WTC11 (cell line): ENCODE measurements around the gene ARSJ. TPM values are rescaled to one million over a fixed set of nuclear protein-coding genes. Genes with fewer than 3 reads are reported as not detected.

ENCODE experiments used
- ATAC-seq: fragments of 200-7000 bp; cut with Tn5 transposase; 2 replicates; pipeline ENCODE4 v1.10.0; 2021; ENCODE audit warnings: mild to moderate bottlenecking, moderate library complexity
- CTCF ChIA-PET: fragments of 300-600 bp; sonication (Branson Sonifier 250); formaldehyde crosslinking; loops from one replicate; lab custom pipeline; 2021; ENCODE audit warnings: antibody characterized with exemption; lab: Charles Lee
- POLR2A ChIA-PET: fragments of 350-600 bp; sonication (Branson Sonifier 250); formaldehyde crosslinking; loops from one replicate; lab custom pipeline; 2021; ENCODE audit warnings: antibody characterized with exemption; lab: Charles Lee
- DNase-seq: peaks from one replicate; pipeline ENCODE4 v3.0.0; 2021; ENCODE audit warnings: low spot score
- H3K27ac Mint-ChIP-seq: 2 replicates; pipeline ENCODE4 v1.8.0; 2021; ENCODE audit warnings: mixed read lengths
- H3K27me3 Mint-ChIP-seq: 2 replicates; pipeline ENCODE4 v1.8.0; 2021; ENCODE audit warnings: low read depth, mild to moderate bottlenecking, moderate library complexity, mixed read lengths
- H3K36me3 Mint-ChIP-seq: 2 replicates; pipeline ENCODE4 v1.8.0; 2021; ENCODE audit warnings: mixed read lengths
- H3K4me1 Mint-ChIP-seq: 2 replicates; pipeline ENCODE4 v1.8.0; 2022; ENCODE audit warnings: mixed read lengths
- H3K4me3 Mint-ChIP-seq: 2 replicates; pipeline ENCODE4 v1.8.0; 2021; ENCODE audit warnings: mild to moderate bottlenecking, moderate library complexity, mixed read lengths
- H3K9me3 Mint-ChIP-seq: 2 replicates; pipeline ENCODE4 v1.8.0; 2021; ENCODE audit warnings: mixed read lengths
- AR ChIP-seq: fragments of 250-450 bp; sonication (Bioruptor Pico); IDR thresholded peaks from 2 replicates; pipeline ENCODE4 v1.9.0; 2021; ENCODE audit warnings: mild to moderate bottlenecking
- CTCF ChIP-seq: fragments of 200-600 bp; IDR thresholded peaks from 2 replicates; pipeline ENCODE4 v1.8.0; 2022; ENCODE audit warnings: antibody characterized with exemption
- NR1H2 ChIP-seq: sonication (generic); formaldehyde crosslinking; IDR thresholded peaks from 2 replicates; pipeline ENCODE4 v1.9.0; 2021; ENCODE audit warnings: mild to moderate bottlenecking, moderate library complexity, missing genetic modification reagents
- OVOL2 ChIP-seq: fragments of 250-450 bp; sonication (Bioruptor Pico); IDR thresholded peaks from 2 replicates; pipeline ENCODE4 v1.9.0; 2021; ENCODE audit warnings: mild to moderate bottlenecking, borderline replicate concordance
- ZBTB21 ChIP-seq: sonication (generic); formaldehyde crosslinking; IDR thresholded peaks from 2 replicates; pipeline ENCODE4 v1.8.1; 2023; ENCODE audit warnings: mild to moderate bottlenecking, missing genetic modification reagents, borderline replicate concordance
- ZNF219 ChIP-seq: sonication (generic); formaldehyde crosslinking; IDR thresholded peaks from 2 replicates; pipeline ENCODE4 v1.8.0; 2023; ENCODE audit warnings: missing genetic modification reagents, mild to moderate bottlenecking, borderline replicate concordance
- ZNF263 ChIP-seq: sonication (generic); formaldehyde crosslinking; IDR thresholded peaks from 2 replicates; pipeline ENCODE4 v1.8.1; 2022; ENCODE audit warnings: low read depth, mild to moderate bottlenecking, moderate library complexity, missing genetic modification reagents
- ZNF532 ChIP-seq: fragments of 250-450 bp; sonication (Bioruptor Pico); IDR thresholded peaks from 2 replicates; pipeline ENCODE4 v1.9.0; 2021; ENCODE audit warnings: mild to moderate bottlenecking, borderline replicate concordance
- total RNA-seq: library from RNA; stranded (reverse); gene quantifications from 3 replicates; pipeline ENCODE4 v1.2.3, GENCODE V29; 2021
- TF ChIP-seq, protein P1 (sequence below): sonication (generic); formaldehyde crosslinking; IDR thresholded peaks from 2 replicates; pipeline ENCODE4 v1.8.1; 2022; ENCODE audit warnings: missing genetic modification reagents, borderline replicate concordance
- TF ChIP-seq, protein P2 (sequence below): sonication (generic); formaldehyde crosslinking; IDR thresholded peaks from 2 replicates; pipeline ENCODE4 v1.8.0; 2022; ENCODE audit warnings: mild to moderate bottlenecking, missing genetic modification reagents
- TF ChIP-seq, protein P3 (sequence below): fragments of 250-450 bp; sonication (Bioruptor Pico); IDR thresholded peaks from 2 replicates; pipeline ENCODE4 v2.1.2; 2022; ENCODE audit warnings: mild to moderate bottlenecking, moderate library complexity
- TF ChIP-seq, protein P4 (sequence below): fragments of 250-450 bp; sonication (Bioruptor Pico); IDR thresholded peaks from 2 replicates; pipeline ENCODE4 v1.8.0; 2021; ENCODE audit warnings: mild to moderate bottlenecking

ARSJ gene
- total RNA-seq, 1 experiment from 2014 or later: 6.6 TPM

GRCh38 chr4:113881256-113881655 is 98.2 kb downstream of the ARSJ start (continued):
- no peak for TF ChIP-seq ZNF263
- TF ChIP-seq, protein P1, sequence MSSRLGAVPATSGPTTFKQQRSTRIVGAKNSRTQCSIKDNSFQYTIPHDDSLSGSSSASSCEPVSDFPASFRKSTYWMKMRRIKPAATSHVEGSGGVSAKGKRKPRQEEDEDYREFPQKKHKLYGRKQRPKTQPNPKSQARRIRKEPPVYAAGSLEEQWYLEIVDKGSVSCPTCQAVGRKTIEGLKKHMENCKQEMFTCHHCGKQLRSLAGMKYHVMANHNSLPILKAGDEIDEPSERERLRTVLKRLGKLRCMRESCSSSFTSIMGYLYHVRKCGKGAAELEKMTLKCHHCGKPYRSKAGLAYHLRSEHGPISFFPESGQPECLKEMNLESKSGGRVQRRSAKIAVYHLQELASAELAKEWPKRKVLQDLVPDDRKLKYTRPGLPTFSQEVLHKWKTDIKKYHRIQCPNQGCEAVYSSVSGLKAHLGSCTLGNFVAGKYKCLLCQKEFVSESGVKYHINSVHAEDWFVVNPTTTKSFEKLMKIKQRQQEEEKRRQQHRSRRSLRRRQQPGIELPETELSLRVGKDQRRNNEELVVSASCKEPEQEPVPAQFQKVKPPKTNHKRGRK: no peak

- Mint-ChIP-seq H3K27ac (no peak overlapping the region), H3K9me3 (peaks cover 10% of the 10 kb centered on the region), H3K4me3 (no peak overlapping the region), H3K4me1 (peaks cover 34% of the 10 kb centered on the region), H3K27me3 (no peaks in the 10 kb centered on the region), H3K36me3 (0 out of 2 replicates have a peak, but pooled peaks cover 3% of the 10 kb centered on the region)
- CTCF ChIA-PET: no interaction called here
- DNase-seq (no peak), ATAC-seq (no peak)
- POLR2A ChIA-PET: no interaction called here
- TF ChIP-seq ZBTB21 (CRISPR knock-in tag) (no peak), ZNF532 (CRISPR knock-in tag) (no peak), OVOL2 (CRISPR knock-in tag) (no peak), AR (CRISPR knock-in tag) (no peak), ZNF219 (CRISPR knock-in tag) (no peak), NR1H2 (CRISPR knock-in tag) (no peak)
- TF ChIP-seq, protein P2, sequence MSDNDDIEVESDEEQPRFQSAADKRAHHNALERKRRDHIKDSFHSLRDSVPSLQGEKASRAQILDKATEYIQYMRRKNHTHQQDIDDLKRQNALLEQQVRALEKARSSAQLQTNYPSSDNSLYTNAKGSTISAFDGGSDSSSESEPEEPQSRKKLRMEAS: no peak
- TF ChIP-seq, protein P3, sequence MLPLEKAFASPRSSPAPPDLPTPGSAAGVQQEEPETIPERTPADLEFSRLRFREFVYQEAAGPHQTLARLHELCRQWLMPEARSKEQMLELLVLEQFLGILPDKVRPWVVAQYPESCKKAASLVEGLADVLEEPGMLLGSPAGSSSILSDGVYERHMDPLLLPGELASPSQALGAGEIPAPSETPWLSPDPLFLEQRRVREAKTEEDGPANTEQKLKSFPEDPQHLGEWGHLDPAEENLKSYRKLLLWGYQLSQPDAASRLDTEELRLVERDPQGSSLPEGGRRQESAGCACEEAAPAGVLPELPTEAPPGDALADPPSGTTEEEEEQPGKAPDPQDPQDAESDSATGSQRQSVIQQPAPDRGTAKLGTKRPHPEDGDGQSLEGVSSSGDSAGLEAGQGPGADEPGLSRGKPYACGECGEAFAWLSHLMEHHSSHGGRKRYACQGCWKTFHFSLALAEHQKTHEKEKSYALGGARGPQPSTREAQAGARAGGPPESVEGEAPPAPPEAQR: no peak
These were observed 99.0 kb downstream of the ARSJ start for GRCh38 chr4:113880240-113881028.

DNA sequence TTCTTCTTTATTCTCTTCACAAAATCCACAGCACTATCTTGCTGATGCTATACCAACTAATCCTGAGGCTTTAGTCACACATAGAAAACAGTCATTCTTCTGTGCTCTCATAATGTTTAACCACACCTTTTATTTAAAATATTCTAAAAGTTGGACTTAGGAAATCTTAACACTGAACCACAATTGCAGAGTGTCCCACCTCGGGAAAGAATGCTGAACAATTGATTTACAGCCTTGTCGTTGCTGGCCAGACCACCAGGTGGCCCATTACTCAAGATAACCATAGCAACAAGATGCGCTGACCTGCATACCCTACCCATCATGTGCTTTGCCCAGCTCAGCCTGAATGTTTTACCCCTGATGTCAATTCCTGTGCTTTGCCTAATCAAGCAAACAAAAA is 100.8 kb downstream of the ARSJ start:
- peaks cover 37% of the 10 kb centered on the region for H3K4me1 Mint-ChIP-seq
- CTCF ChIA-PET: interaction anchor here (1.0 kb wide), 1 partner anchor 331 kb away, joined by 3 read pairs; no protein-coding TSS in a partner anchor
- no peaks in the 10 kb centered on the region for H3K36me3 Mint-ChIP-seq
- DNase-seq (peak; percentile 71), ATAC-seq (peak; percentile 98)
- POLR2A ChIA-PET: no interaction called here
- H3K27ac Mint-ChIP-seq: no peak overlapping the region
- H3K4me3 Mint-ChIP-seq: no peak overlapping the region
- H3K27me3 Mint-ChIP-seq: no peaks in the 10 kb centered on the region
- TF ChIP-seq, protein P4, sequence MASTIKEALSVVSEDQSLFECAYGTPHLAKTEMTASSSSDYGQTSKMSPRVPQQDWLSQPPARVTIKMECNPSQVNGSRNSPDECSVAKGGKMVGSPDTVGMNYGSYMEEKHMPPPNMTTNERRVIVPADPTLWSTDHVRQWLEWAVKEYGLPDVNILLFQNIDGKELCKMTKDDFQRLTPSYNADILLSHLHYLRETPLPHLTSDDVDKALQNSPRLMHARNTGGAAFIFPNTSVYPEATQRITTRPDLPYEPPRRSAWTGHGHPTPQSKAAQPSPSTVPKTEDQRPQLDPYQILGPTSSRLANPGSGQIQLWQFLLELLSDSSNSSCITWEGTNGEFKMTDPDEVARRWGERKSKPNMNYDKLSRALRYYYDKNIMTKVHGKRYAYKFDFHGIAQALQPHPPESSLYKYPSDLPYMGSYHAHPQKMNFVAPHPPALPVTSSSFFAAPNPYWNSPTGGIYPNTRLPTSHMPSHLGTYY (CRISPR knock-in tag): no peak
- peak; percentile 31 for TF ChIP-seq CTCF
- no peaks in the 10 kb centered on the region for H3K9me3 Mint-ChIP-seq
